Measurements from ENCODE around the gene OGFOD1. TPM values are rescaled to one million over a fixed set of nuclear protein-coding genes. Genes with fewer than 3 reads are reported as not detected.

OGFOD1 gene
- total RNA-seq, 1 experiment from 2014 or later, result 51.6 TPM

- Histone ChIP-seq H2AFZ (ENCODE audit: low read depth, low read length, poor library complexity, severe bottlenecking) (no peak overlapping the region), H3K9me3 (ENCODE audit: control insufficient read depth in 1 of 2, insufficient read depth in 1 of 2, low read depth in 1 of 2, low read length in 2 of 2) (no peaks in the 10 kb centered on the region), H4K20me1 (ENCODE audit: insufficient read depth) (no peaks in the 10 kb centered on the region), H3K27ac (ENCODE audit: low read depth, low read length) (no peak overlapping the region), H3K79me2 (ENCODE audit: insufficient read depth, low read length) (peaks cover 59% of the 10 kb centered on the region), H3K9ac (ENCODE audit: low read length) (no peak overlapping the region), H3K9me2 (ENCODE audit: insufficient read depth) (no peaks in the 10 kb centered on the region), H3K4me1 (ENCODE audit: control insufficient read depth in 1 of 2, insufficient read depth in 2 of 2, low read length in 2 of 2) (peaks cover 14 to 18% of the 10 kb centered on the region in 2 experiments), H3K27me3 (ENCODE audit: insufficient read depth, low read length) (no peaks in the 10 kb centered on the region), H3K4me2 (ENCODE audit: low read length) (no peak overlapping the region), H3K4me3 (replicated peaks in 1 of 2; ENCODE audit: low read depth in 1 of 2, low read length in 2 of 2) (no peak overlapping the region), H3K36me3 (ENCODE audit: control insufficient read depth in 1 of 2, insufficient read depth in 2 of 2, low read length in 2 of 2) (no peaks in the 10 kb centered on the region; a peak in 1 of 4 replicates)
- intact Hi-C loops (cut with micrococcal nuclease), result no loop called here
- RAD21 ChIA-PET (ENCODE audit: low non-redundant PET in 1 of 2, low total read pairs in 2 of 2, uncharacterized antibody in 2 of 2, unreplicated experiment in 2 of 2), result no interaction called here
- POLR2A ChIA-PET, result no interaction called here
- ATAC-seq (no peak), DNase-seq (ENCODE audit: low read depth, low spot score) (no peak)
- CTCF ChIA-PET, result no interaction called here
- BruUV-seq (replicated peaks), result no TSS peak
- no peak for TF ChIP-seq SRF (IDR thresholded peaks at IDR 0.05; ENCODE audit: low read depth)
- TF ChIP-seq ZFX (IDR thresholded peaks at IDR 0.05), result no peak
- TF ChIP-seq POLR2A (IDR thresholded peaks at IDR 0.05; ENCODE audit: borderline replicate concordance, extremely low read depth, insufficient read depth, insufficient read length), result no peak
- no peak for TF ChIP-seq MAX (IDR thresholded peaks at IDR 0.05)
- no peak for TF ChIP-seq REST (IDR thresholded peaks at IDR 0.05; ENCODE audit: low read depth)
- TF ChIP-seq ZNF274 (IDR thresholded peaks at IDR 0.05; ENCODE audit: low read depth, low read length), result no peak
- no peak for TF ChIP-seq EZH2 (IDR thresholded peaks at IDR 0.05)
- TF ChIP-seq RAD21 (IDR thresholded peaks at IDR 0.05; ENCODE audit: low read depth), result no peak
- TF ChIP-seq, protein P1, sequence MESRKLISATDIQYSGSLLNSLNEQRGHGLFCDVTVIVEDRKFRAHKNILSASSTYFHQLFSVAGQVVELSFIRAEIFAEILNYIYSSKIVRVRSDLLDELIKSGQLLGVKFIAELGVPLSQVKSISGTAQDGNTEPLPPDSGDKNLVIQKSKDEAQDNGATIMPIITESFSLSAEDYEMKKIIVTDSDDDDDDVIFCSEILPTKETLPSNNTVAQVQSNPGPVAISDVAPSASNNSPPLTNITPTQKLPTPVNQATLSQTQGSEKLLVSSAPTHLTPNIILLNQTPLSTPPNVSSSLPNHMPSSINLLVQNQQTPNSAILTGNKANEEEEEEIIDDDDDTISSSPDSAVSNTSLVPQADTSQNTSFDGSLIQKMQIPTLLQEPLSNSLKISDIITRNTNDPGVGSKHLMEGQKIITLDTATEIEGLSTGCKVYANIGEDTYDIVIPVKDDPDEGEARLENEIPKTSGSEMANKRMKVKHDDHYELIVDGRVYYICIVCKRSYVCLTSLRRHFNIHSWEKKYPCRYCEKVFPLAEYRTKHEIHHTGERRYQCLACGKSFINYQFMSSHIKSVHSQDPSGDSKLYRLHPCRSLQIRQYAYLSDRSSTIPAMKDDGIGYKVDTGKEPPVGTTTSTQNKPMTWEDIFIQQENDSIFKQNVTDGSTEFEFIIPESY (IDR thresholded peaks at IDR 0.05; ENCODE audit: extremely low read depth, insufficient replicate concordance, low read length), result no peak
- TF ChIP-seq TCF7L2 (IDR thresholded peaks at IDR 0.05; ENCODE audit: borderline replicate concordance, extremely low read depth, insufficient read depth, insufficient read length), result no peak
- TF ChIP-seq ELF1 (IDR thresholded peaks at IDR 0.05; ENCODE audit: borderline replicate concordance, low read depth), result no peak
- TF ChIP-seq ATF3 (IDR thresholded peaks at IDR 0.05), result no peak
- TF ChIP-seq EZH2phosphoT487 (IDR thresholded peaks at IDR 0.05; ENCODE audit: borderline replicate concordance), result no peak
- TF ChIP-seq FOSL1 (IDR thresholded peaks at IDR 0.05; ENCODE audit: low read depth), result no peak
- no peak for TF ChIP-seq CEBPB (IDR thresholded peaks at IDR 0.05; ENCODE audit: low read depth)
Measured at GRCh38 chr16:56415875-56416274, 35.5 kb upstream of the OGFOD1 start.

Measured in HCT116 (cell line).